ENCODE measurements around the gene NEK8. TPM values are rescaled to one million over a fixed set of nuclear protein-coding genes. Genes with fewer than 3 reads are reported as not detected.
"Not testable (repeated sequence)": the region's sequence is repeated elsewhere in the genome, so short reads cannot be mapped to it uniquely, and the experiment has no call there.

NEK8 gene
- total RNA-seq, 2 experiments from 2014 or later, result 14.0 to 17.0 TPM

DNA sequence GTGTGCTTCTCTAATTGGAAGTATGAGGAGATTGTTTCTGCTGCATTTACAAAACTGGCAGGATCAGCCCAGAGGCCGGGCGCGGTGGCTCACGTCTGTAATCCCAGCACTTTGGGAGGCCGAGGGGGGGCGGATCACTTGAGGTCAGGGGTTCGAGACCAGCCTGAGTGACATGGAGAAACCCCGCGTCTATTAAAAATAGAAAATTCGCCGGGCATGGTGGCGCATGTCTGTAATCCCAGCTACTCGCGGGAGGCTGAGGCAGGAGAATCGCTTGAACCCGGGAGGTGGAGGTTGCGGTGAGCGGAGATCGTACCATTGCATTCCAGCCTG is 7.6 kb upstream of the NEK8 start:
- POLR2A ChIA-PET, result interaction anchor here (0.6 to 2.5 kb wide), 5 partner anchors 7 to 475 kb away, joined by 3 to 17 read pairs (median 4); partner anchors contain the start of genes NEK8, SDF2 and SUPT6H

DNA sequence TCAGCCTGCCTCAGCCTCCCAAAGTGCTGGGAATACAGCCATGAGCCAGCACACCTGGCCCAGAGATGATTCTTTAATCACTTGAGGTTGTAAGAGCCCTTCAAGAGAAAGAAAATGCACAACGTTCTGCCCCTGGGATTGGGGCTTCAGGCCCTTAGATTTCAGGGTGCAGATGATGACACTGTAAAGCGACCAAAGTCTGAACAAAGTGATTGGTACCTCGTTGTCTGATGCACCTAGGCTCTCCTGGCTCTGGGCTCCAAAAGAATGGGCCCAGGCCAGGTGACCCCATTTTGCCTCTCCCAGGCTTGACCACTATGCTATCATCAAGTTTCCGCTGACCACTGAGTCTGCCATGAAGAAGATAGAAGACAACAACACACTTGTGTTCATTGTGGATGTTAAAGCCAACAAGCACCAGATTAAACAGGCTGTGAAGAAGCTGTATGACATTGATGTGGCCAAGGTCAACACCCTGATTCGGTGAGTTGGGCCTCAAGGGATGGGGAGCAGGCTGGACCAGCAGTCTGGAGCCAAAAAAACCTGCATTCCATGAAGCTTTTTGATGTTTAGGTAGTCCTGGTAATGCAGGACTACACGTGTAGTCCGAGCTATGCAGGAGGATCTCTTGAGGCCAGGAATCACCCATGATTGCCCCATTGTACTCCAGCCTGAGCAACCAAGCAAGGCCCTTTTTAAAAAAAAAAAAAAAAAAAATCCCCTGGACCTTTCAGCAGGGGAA is 6.0 kb upstream of the NEK8 start:
- no peaks in the 10 kb centered on the region for H3K9me2 ChIP-seq (ENCODE audit: insufficient read depth, low read length)
- intact Hi-C loops (cut with micrococcal nuclease; ENCODE audit: unreplicated experiment), result no loop called here
- peaks cover 35% of the 10 kb centered on the region for H3K79me2 ChIP-seq (ENCODE audit: insufficient read depth, low read depth, low read length)
- peak overlapping the region; percentile 100 for H3K4me2 ChIP-seq (ENCODE audit: low read length)
- peaks cover 67% of the 10 kb centered on the region for H3K4me1 ChIP-seq (ENCODE audit: insufficient read depth, low read length, poor library complexity, severe bottlenecking)
- H4K20me1 ChIP-seq (ENCODE audit: insufficient read depth, low read length), result peaks cover 9% of the 10 kb centered on the region; the same call in 1 of the 2 replicates
- peak overlapping the region; percentile 82 for H3K27ac ChIP-seq (ENCODE audit: low read depth, low read length, poor library complexity, severe bottlenecking)
- peak overlapping the region; percentile 88 for H3K4me3 ChIP-seq (ENCODE audit: low read depth, low read length, poor library complexity, severe bottlenecking)
- POLR2A ChIA-PET, result interaction anchor here (0.8 kb wide), 1 partner anchor 77 kb away, joined by 4 read pairs; no protein-coding TSS in a partner anchor
- CTCF ChIA-PET (ENCODE audit: unreplicated experiment), result no interaction called here
- H2AFZ ChIP-seq (ENCODE audit: low read length), result no peak overlapping the region
- BruUV-seq (replicated peaks), result TSS peak; percentile 0
- TF ChIP-seq, protein P1, sequence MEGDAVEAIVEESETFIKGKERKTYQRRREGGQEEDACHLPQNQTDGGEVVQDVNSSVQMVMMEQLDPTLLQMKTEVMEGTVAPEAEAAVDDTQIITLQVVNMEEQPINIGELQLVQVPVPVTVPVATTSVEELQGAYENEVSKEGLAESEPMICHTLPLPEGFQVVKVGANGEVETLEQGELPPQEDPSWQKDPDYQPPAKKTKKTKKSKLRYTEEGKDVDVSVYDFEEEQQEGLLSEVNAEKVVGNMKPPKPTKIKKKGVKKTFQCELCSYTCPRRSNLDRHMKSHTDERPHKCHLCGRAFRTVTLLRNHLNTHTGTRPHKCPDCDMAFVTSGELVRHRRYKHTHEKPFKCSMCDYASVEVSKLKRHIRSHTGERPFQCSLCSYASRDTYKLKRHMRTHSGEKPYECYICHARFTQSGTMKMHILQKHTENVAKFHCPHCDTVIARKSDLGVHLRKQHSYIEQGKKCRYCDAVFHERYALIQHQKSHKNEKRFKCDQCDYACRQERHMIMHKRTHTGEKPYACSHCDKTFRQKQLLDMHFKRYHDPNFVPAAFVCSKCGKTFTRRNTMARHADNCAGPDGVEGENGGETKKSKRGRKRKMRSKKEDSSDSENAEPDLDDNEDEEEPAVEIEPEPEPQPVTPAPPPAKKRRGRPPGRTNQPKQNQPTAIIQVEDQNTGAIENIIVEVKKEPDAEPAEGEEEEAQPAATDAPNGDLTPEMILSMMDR (conservative IDR thresholded peaks at IDR 0.05; ENCODE audit: low read length), result no peak
- TF ChIP-seq EZH2phosphoT487 (IDR thresholded peaks at IDR 0.05; ENCODE audit: borderline replicate concordance, low read depth, low read length), result no peak
- H3K36me3 ChIP-seq (ENCODE audit: insufficient read depth, low read length), result peaks cover 60% of the 10 kb centered on the region
- H3K9me3 ChIP-seq (ENCODE audit: low read length), result no peaks in the 10 kb centered on the region
- DNase-seq (ENCODE audit: low spot score), result no peak

More for the DNA sequence above, 7.6 kb upstream of the NEK8 start:
- BruUV-seq (replicated peaks); H4K20me1 ChIP-seq (ENCODE audit: insufficient read depth, low read length); H3K9me3 ChIP-seq (ENCODE audit: low read length); H2AFZ ChIP-seq (ENCODE audit: low read length); DNase-seq (ENCODE audit: low spot score); CTCF ChIA-PET (ENCODE audit: unreplicated experiment); H3K9me2 ChIP-seq (ENCODE audit: insufficient read depth, low read length): not testable (repeated sequence)
- Histone ChIP-seq H3K4me3 (ENCODE audit: low read depth, low read length, poor library complexity, severe bottlenecking) (peak overlapping the region; percentile 88), H3K36me3 (ENCODE audit: insufficient read depth, low read length) (peaks cover 60% of the 10 kb centered on the region), H3K27ac (ENCODE audit: low read depth, low read length, poor library complexity, severe bottlenecking) (peak overlapping the region; percentile 82), H3K79me2 (ENCODE audit: insufficient read depth, low read depth, low read length) (peaks cover 35% of the 10 kb centered on the region), H3K4me1 (ENCODE audit: insufficient read depth, low read length, poor library complexity, severe bottlenecking) (peaks cover 55% of the 10 kb centered on the region), H3K4me2 (ENCODE audit: low read length) (peak overlapping the region; percentile 100)
- TF ChIP-seq, protein P1 (conservative IDR thresholded peaks at IDR 0.05; ENCODE audit: low read length), result 0 out of 2 replicates have a peak, but pooled peaks have one; percentile 3
- intact Hi-C loops (cut with micrococcal nuclease; ENCODE audit: unreplicated experiment), result loop anchor here (2.0 kb wide), 1 partner anchor 74 kb away; no protein-coding TSS in a partner anchor
